GM12892 (cell line): Measurements from ENCODE around the gene FCGR2B.
"Not testable (repeated sequence)": the region's sequence is repeated elsewhere in the genome, so short reads cannot be mapped to it uniquely, and the experiment has no call there.

Experiments
- POLR2A ChIP-seq: IDR thresholded peaks from 2 replicates; pipeline ENCODE4 v1.6.1; 2011; ENCODE audit warnings: low read depth, low read length, control low read depth
- POLR2AphosphoS5 ChIP-seq: IDR thresholded peaks from 2 replicates; pipeline ENCODE4 v1.6.1; 2011; ENCODE audit warnings: low read depth, low read length, control low read depth
- TAF1 ChIP-seq: IDR thresholded peaks from 2 replicates; pipeline ENCODE4 v1.6.1; 2011; ENCODE audit warnings: low read depth, mild to moderate bottlenecking, control low read depth, low read length, borderline replicate concordance

DNA sequence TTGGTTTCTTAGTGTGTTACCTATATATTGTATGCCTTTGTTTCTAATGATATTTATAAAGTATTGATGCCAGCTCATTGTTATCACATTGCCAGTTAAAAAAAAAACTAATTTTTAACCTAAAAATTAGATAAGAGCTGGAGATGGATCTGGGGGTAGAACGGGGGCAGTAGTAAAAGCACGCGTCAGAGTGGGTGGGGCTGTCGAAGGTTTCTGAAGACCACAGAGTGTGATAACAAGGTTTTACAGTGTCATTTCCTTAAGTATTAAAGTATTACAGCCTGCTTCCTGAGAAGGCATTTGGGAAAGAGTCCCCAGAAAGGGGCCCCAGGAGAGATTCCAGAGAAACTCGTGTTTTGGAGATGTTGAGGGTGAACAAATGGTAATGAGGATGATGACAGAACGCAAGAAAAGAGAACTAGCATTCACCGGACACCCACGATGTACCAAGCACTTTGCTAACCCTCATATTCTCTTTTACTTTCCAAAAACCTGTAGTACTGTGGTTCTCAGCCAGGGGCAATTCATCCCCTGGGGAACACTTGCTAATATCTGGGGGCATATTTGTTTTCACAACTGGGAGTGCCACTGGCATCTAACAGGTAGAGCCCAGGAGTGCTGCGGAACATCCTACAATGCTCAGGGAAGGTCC, 1.2 kb upstream of the FCGR2B start:
- TF ChIP-seq POLR2A, POLR2AphosphoS5, TAF1: not testable (repeated sequence)
